HepG2 (cell line): Measurements from ENCODE around the gene GABRB3. TPM values are rescaled to one million over a fixed set of nuclear protein-coding genes. Genes with fewer than 3 reads are reported as not detected.

Experiments used
- ATAC-seq: fragments of 200-7000 bp; cut with Tn5 transposase; 3 replicates; pipeline ENCODE4 v1.9.1; 2020; ENCODE audit warnings: mild to moderate bottlenecking, moderate library complexity
- BruUV-seq: library from RNA; stranded (reverse); fragments of 400-500 nt; replicated peaks from 2 replicates; lab custom pipeline; 2021; lab: Mats Ljungman, UMichigan
- CTCF ChIA-PET: fragments of 300-600 bp; formaldehyde crosslinking; extraction: SDS; loops from one replicate; lab custom pipeline; 2021; ENCODE audit warnings: low total read pairs, inconsistent platforms, low intra/inter-chr PET ratio; lab: Yijun Ruan, JAX
- POLR2A ChIA-PET: fragments of 350-600 bp; sonication (Branson Sonifier 250); formaldehyde crosslinking; loops from one replicate; lab custom pipeline; 2020; ENCODE audit warnings: antibody characterized with exemption, inconsistent platforms; lab: Yijun Ruan, JAX
- DNase-seq: peaks from one replicate; pipeline ENCODE4 v3.0.0-alpha.2; 2015; ENCODE audit warnings: low spot score
- FAIRE-seq: peaks from 3 replicates; lab custom pipeline; 2011; peaks lifted over from hg19 to GRCh38; lab: Jason Lieb, UNC
- H2AFZ ChIP-seq: one replicate; pipeline ENCODE4 v1.6.1; 2011; ENCODE audit warnings: low read length, inconsistent platforms
- H3K27ac ChIP-seq: fragments of 300-600 bp; 3 replicates; pipeline ENCODE4 v1.8.0; 2011; ENCODE audit warnings: mixed run types, mild to moderate bottlenecking, mixed read lengths, low read length, inconsistent platforms; ENCODE audit not compliant: insufficient read depth; ENCODE audit errors: extremely low read length
- H3K27me3 ChIP-seq, 2 experiments: fragments of 200-600 bp in 1 of 2; 2 replicates in 1 of 2; 3 replicates in 1 of 2; pipeline versions ENCODE4 v1.6.0 to v1.8.0; 2011; ENCODE audit warnings: low read length in 2 of 2, mild to moderate bottlenecking in 2 of 2, moderate library complexity in 2 of 2, inconsistent platforms in 1 of 2; ENCODE audit not compliant: insufficient read depth in 2 of 2, control insufficient read depth in 1 of 2
- H3K36me3 ChIP-seq, 2 experiments: fragments of 200-600 bp in 1 of 2; replicated peaks in 1 of 2; 2 replicates in 1 of 2; 3 replicates in 1 of 2; pipeline versions ENCODE4 v1.5.1 to v1.8.0; 2011; ENCODE audit warnings: low read length in 2 of 2, inconsistent platforms in 1 of 2; ENCODE audit not compliant: insufficient read depth in 2 of 2, control insufficient read depth in 1 of 2
- H3K4me1 ChIP-seq: 2 replicates; pipeline ENCODE4 v1.5.1; 2012; ENCODE audit warnings: low read length, inconsistent platforms; ENCODE audit not compliant: insufficient read depth
- H3K4me2 ChIP-seq: 2 replicates; pipeline ENCODE4 v1.6.0; 2011; ENCODE audit warnings: low read depth, low read length, inconsistent platforms
- H3K4me3 ChIP-seq, 3 experiments: fragments of 200-600 bp in 1 of 3; sonication (generic), shearing (Covaris generic) in 1 of 3; replicated peaks in 1 of 3; 2 replicates each; pipeline ENCODE4 v1.5.1; 2011 to 2016; ENCODE audit warnings: low read length in 3 of 3, inconsistent platforms in 2 of 3, low read depth in 2 of 3, mild to moderate bottlenecking in 2 of 3, control low read depth in 1 of 3, mixed read lengths in 1 of 3; ENCODE audit not compliant: insufficient read depth in 1 of 3
- H3K79me2 ChIP-seq: one replicate; pipeline ENCODE4 v1.6.1; 2011; ENCODE audit warnings: low read length, inconsistent platforms; ENCODE audit not compliant: insufficient read depth
- H3K9ac ChIP-seq: 2 replicates; pipeline ENCODE4 v1.6.0; 2011; ENCODE audit warnings: mild to moderate bottlenecking, low read depth, low read length, inconsistent platforms; ENCODE audit not compliant: insufficient read depth
- H3K9me3 ChIP-seq: 2 replicates; pipeline ENCODE4 v1.5.1; 2012; ENCODE audit warnings: mild to moderate bottlenecking, low read length
- H4K20me1 ChIP-seq: 2 replicates; pipeline ENCODE4 v1.6.0; 2011; ENCODE audit warnings: inconsistent platforms, mild to moderate bottlenecking, low read length, moderate library complexity; ENCODE audit not compliant: insufficient read depth
- PAXIP1 ChIP-seq: sonication (generic); formaldehyde crosslinking; conservative IDR thresholded peaks from 2 replicates; pipeline ENCODE4 v1.4.0; 2020; ENCODE audit warnings: mild to moderate bottlenecking, missing genetic modification reagents, moderate library complexity
- PLRG1 ChIP-seq: fragments of 450-650 bp; conservative IDR thresholded peaks from 2 replicates; pipeline ENCODE4 v1.6.1; 2016
- WGBS: methylation state at CpG from one replicate; pipeline ENCODE4 v1.1.6; 2017; ENCODE audit warnings: low lambda C conversion rate; 5-methylcytosine and 5-hydroxymethylcytosine counted together
- in situ Hi-C: cut with HindIII; loops from 2 replicates; pipeline ENCODE4 v1.10.0; 2017; ENCODE audit warnings: low pct_unique_long_range_greater_than_20kb; ENCODE audit not compliant: extremely low pct_ligation_motif_present
- intact Hi-C: fragments of 100-400 bp; cut with micrococcal nuclease; formaldehyde crosslinking; loops from one replicate; pipeline ENCODE4 v1.10.0; 2022; ENCODE audit not compliant: unreplicated experiment
- polyA plus RNA-seq, 8 experiments: library from polyadenylated mRNA; depleted of rRNA in 3 of 8; stranded (reverse) in 7 of 8; unstranded in 1 of 8; fragments of >200 nt; fragmentation: Illumina TruSeq in 4 of 8; extraction: Trizol in 4 of 8; gene quantifications; 2 replicates each; pipeline versions ENCODE4 v1.2.1 to v1.2.3, GENCODE V29; 2011 to 2016; ENCODE audit warnings: low read depth in 4 of 8, missing spikeins in 1 of 8, mixed read lengths in 1 of 8; ENCODE audit not compliant: insufficient read depth in 1 of 8
- total RNA-seq, 5 experiments: library from RNA; depleted of rRNA; stranded (reverse); fragments of >200 nt; fragmentation: Illumina TruSeq; extraction: Trizol; gene quantifications; 2 replicates each; pipeline ENCODE4 v1.2.3, GENCODE V29; 2016; ENCODE audit warnings: low read depth in 1 of 5

The GABRB3 gene
- total and polyA plus RNA-seq, 2 of the 13 experiments (the other 11 are each of a cell fraction or from before 2014, with no cell fraction given) = not detected

DNA sequence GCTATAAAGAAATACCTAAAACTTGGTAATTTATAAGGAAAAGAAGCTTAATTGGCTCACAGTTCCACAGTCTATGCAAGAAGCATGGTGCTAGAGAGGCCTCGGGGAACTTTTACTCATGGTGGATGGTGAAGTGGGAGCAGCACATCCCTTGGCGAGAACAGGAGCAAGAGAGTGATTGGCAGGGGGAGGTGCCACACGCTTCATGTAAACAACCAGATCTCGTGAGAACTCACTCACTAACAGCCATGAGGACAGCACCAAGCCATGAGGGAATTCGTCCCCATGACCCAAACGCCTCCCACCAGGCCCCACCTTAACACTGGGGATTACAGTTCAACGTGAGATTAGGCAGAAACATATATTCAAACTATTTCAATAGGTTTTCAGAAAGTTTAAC lies 28.0 kb downstream of the GABRB3 start:
- intact Hi-C loops = no loop called here
- POLR2A ChIA-PET = no interaction called here
- 4% methylated on average over 5 of the region's 7 CpGs for WGBS

GRCh38 chr15:26739791-26740190 lies 33.1 kb downstream of the GABRB3 start:
- in situ Hi-C loops = no loop called here
- no TSS peak for BruUV-seq
- FAIRE-seq = no peak
- H3K27me3 ChIP-seq = no peaks in the 10 kb centered on the region
- peaks cover 58% of the 10 kb centered on the region for H3K9me3 ChIP-seq
- ChIA-PET CTCF (no interaction called here), POLR2A (no interaction called here)
- no peaks in the 10 kb centered on the region for H3K79me2 ChIP-seq
- WGBS = 3% methylated on average over 6 of the region's 7 CpGs
- H4K20me1 ChIP-seq = no peaks in the 10 kb centered on the region
- H2AFZ ChIP-seq = no peak overlapping the region
- intact Hi-C loops = no loop called here
- H3K4me2 ChIP-seq = no peak overlapping the region
- H3K4me1 ChIP-seq = no peaks in the 10 kb centered on the region
- no peak overlapping the region for H3K4me3 ChIP-seq
- H3K36me3 ChIP-seq = no peaks in the 10 kb centered on the region
- DNase-seq = no peak
- H3K9ac ChIP-seq = no peak overlapping the region
- ATAC-seq = no peak
- TF ChIP-seq PAXIP1 (CRISPR knock-in tag) = no peak
- TF ChIP-seq, all 625 proteins: peak for 0
- no peak overlapping the region for H3K27ac ChIP-seq

More for the DNA sequence above, 28.0 kb downstream of the GABRB3 start:
- H3K79me2 ChIP-seq = no peaks in the 10 kb centered on the region
- no TSS peak for BruUV-seq
- H3K27ac ChIP-seq = no peak overlapping the region
- H3K4me1 ChIP-seq = no peaks in the 10 kb centered on the region
- in situ Hi-C loops = no loop called here
- peaks cover 31% of the 10 kb centered on the region for H3K9me3 ChIP-seq
- no peak overlapping the region for H2AFZ ChIP-seq
- no peaks in the 10 kb centered on the region for H4K20me1 ChIP-seq
- H3K36me3 ChIP-seq = no peaks in the 10 kb centered on the region
- FAIRE-seq = no peak
- no peak for DNase-seq
- no peaks in the 10 kb centered on the region for H3K27me3 ChIP-seq
- no peak for ATAC-seq
- no peak overlapping the region for H3K4me3 ChIP-seq
- no peak for TF ChIP-seq PLRG1
- no peak overlapping the region for H3K9ac ChIP-seq
- no peak overlapping the region for H3K4me2 ChIP-seq
- CTCF ChIA-PET = no interaction called here
